Neuronal stem cell (in vitro differentiated cells): ENCODE measurements around the gene TRMT1.
A peak's percentile ranks its signal among the peaks of the same experiment; 100 is the strongest.

ENCODE experiments used
- DNase-seq: peaks from one replicate; pipeline ENCODE4 v3.0.0-alpha.2; 2013; ENCODE audit warnings: low spot score
- H2AFZ ChIP-seq: one replicate; pipeline ENCODE4 v1.6.1; 2013; ENCODE audit warnings: mild to moderate bottlenecking, low read length, inconsistent platforms
- H2AK5ac ChIP-seq: 2 replicates; pipeline ENCODE4 v1.6.1; 2013; ENCODE audit warnings: low read depth, mild to moderate bottlenecking, inconsistent platforms, low read length, moderate library complexity, mixed read lengths
- H2BK120ac ChIP-seq: 2 replicates; pipeline ENCODE4 v1.6.1; 2013; ENCODE audit warnings: low read depth, mild to moderate bottlenecking, inconsistent platforms, low read length, moderate library complexity, mixed read lengths
- H2BK12ac ChIP-seq: one replicate; pipeline ENCODE4 v1.6.1; 2013; ENCODE audit warnings: low read length, inconsistent platforms
- H2BK15ac ChIP-seq: 2 replicates; pipeline ENCODE4 v1.6.1; 2013; ENCODE audit warnings: mild to moderate bottlenecking, low read length, inconsistent platforms, mixed read lengths
- H2BK5ac ChIP-seq: one replicate; pipeline ENCODE4 v1.6.1; 2013; ENCODE audit warnings: inconsistent platforms, mild to moderate bottlenecking, low read length, moderate library complexity
- H3K14ac ChIP-seq: one replicate; pipeline ENCODE4 v1.6.1; 2013; ENCODE audit warnings: low read length, inconsistent platforms
- H3K18ac ChIP-seq: 2 replicates; pipeline ENCODE4 v1.6.1; 2013; ENCODE audit warnings: low read length, inconsistent platforms
- H3K23ac ChIP-seq: 2 replicates; pipeline ENCODE4 v1.6.1; 2013; ENCODE audit warnings: low read depth, mild to moderate bottlenecking, mixed read lengths, low read length, inconsistent platforms; ENCODE audit not compliant: poor library complexity
- H3K27ac ChIP-seq: replicated peaks from 3 replicates; pipeline ENCODE4 v1.5.1; 2013; ENCODE audit warnings: low read length, inconsistent platforms
- H3K27me3 ChIP-seq, 3 experiments: 2 replicates each; pipeline ENCODE4 v1.6.1; 2013; ENCODE audit warnings: low read length in 3 of 3, mild to moderate bottlenecking in 2 of 3, inconsistent platforms in 1 of 3, low read depth in 1 of 3, mixed read lengths in 1 of 3, moderate library complexity in 1 of 3; ENCODE audit not compliant: control insufficient read depth in 3 of 3, insufficient read depth in 3 of 3
- H3K36me3 ChIP-seq, 2 donors: replicated peaks in 1 of 2; 2 replicates each; pipeline ENCODE4 v1.6.1; 2013; ENCODE audit warnings: low read length in 2 of 2; ENCODE audit not compliant: control insufficient read depth in 2 of 2, insufficient read depth in 2 of 2
- H3K4ac ChIP-seq: 2 replicates; pipeline ENCODE4 v1.6.1; 2013; ENCODE audit warnings: inconsistent platforms, mild to moderate bottlenecking, low read length, moderate library complexity
- H3K4me1 ChIP-seq, 2 donors: 1 replicate in 1 of 2; 2 replicates in 1 of 2; pipeline ENCODE4 v1.6.1; 2013; ENCODE audit warnings: low read length in 2 of 2, low read depth in 1 of 2; ENCODE audit not compliant: control insufficient read depth in 2 of 2, insufficient read depth in 1 of 2
- H3K4me2 ChIP-seq: one replicate; pipeline ENCODE4 v1.6.1; 2013; ENCODE audit warnings: mild to moderate bottlenecking, low read length, inconsistent platforms; ENCODE audit not compliant: insufficient read depth, poor library complexity, severe bottlenecking
- H3K4me3 ChIP-seq, 2 donors: 2 replicates each; pipeline ENCODE4 v1.5.1; 2013; ENCODE audit warnings: low read length in 2 of 2, mild to moderate bottlenecking in 2 of 2, inconsistent platforms in 1 of 2, moderate library complexity in 1 of 2
- H3K79me1 ChIP-seq: one replicate; pipeline ENCODE4 v1.6.1; 2013; ENCODE audit warnings: low read depth, mild to moderate bottlenecking, inconsistent platforms, low read length, moderate library complexity
- H3K9ac ChIP-seq: one replicate; pipeline ENCODE4 v1.6.1; 2013; ENCODE audit warnings: mild to moderate bottlenecking, low read depth, low read length, inconsistent platforms; ENCODE audit not compliant: poor library complexity
- H3K9me3 ChIP-seq, 2 donors: replicated peaks in 1 of 2; 2 replicates each; pipeline versions ENCODE3 to v1.6.1; 2013; ENCODE audit warnings: low read length in 2 of 2, mild to moderate bottlenecking in 2 of 2, inconsistent platforms in 1 of 2, low read depth in 1 of 2, mixed read lengths in 1 of 2, moderate library complexity in 1 of 2; ENCODE audit not compliant: control insufficient read depth in 2 of 2, insufficient read depth in 1 of 2
- H4K8ac ChIP-seq: one replicate; pipeline ENCODE4 v1.6.1; 2013; ENCODE audit warnings: low read depth, mild to moderate bottlenecking, inconsistent platforms, low read length, moderate library complexity
- H4K91ac ChIP-seq: one replicate; pipeline ENCODE4 v1.6.1; 2013; ENCODE audit warnings: low read length, low read depth, mild to moderate bottlenecking, inconsistent platforms; ENCODE audit not compliant: poor library complexity
- whole genome bisulfite sequencing, 2 donors: extraction: QIAGEN DNeasy Blood & Tissue Kit; methylation state at CpG; one replicate each; pipeline ENCODE4 v1.1.7; 2013; ENCODE audit warnings: missing lambda C conversion rate in 2 of 2, mixed read lengths in 1 of 2; ENCODE audit not compliant: insufficient read length in 2 of 2, insufficient replicate concordance in 1 of 2; ENCODE audit errors: extremely low coverage in 2 of 2; 5-methylcytosine and 5-hydroxymethylcytosine counted together

TRMT1 gene

DNA sequence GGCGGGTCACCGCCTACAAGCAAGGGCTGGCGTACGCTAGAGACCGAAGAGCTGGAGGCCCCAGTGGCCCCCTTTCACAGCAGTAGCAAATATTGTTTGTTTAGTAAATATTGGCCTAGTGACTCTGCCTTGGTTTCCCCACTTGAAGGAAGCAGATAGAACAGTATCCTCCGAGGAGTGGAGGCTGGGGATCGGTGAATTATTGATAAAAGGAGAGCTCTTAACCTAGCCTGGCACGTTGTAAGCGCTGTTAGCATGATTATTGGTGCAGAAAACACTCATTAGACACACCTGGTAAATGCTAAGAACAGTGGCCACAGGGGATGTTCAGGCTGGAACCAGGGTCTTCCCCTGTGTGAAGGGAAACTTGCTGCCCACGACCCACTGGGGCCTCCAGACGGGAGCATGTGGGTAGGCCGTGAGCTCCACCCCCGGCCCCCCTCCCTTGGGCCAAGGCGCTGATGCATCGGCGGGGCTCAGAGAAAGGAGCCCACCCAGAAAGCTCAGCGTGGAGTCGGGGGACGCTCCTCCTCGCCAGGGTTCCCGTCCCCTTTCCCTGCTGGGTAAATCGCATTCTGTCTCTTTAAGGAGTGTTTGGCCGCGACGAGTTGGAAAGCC lies 35.9 kb upstream of the TRMT1 start:
- no peak overlapping the region for H4K91ac ChIP-seq
- peaks cover 13% of the 10 kb centered on the region for H3K79me1 ChIP-seq
- no CpG with 5 or more reads among the region's 25 CpGs for WGBS, 2 donors
- peaks cover 9 to 11% of the 10 kb centered on the region in 2 donors for H3K4me1 ChIP-seq
- H3K23ac ChIP-seq = peak overlapping the region; percentile 100
- H2AK5ac ChIP-seq = peak overlapping the region; percentile 7
- H3K4me3 ChIP-seq = peak overlapping the region; percentile 84 to 94
- H2AFZ ChIP-seq = peak overlapping the region; percentile 85
- no peak overlapping the region for H4K8ac ChIP-seq
- H2BK15ac ChIP-seq = peak overlapping the region; percentile 60
- no peak overlapping the region for H3K14ac ChIP-seq
- H3K9ac ChIP-seq = peak overlapping the region; percentile 90
- H3K18ac ChIP-seq = peak overlapping the region; percentile 92
- H3K4ac ChIP-seq = peak overlapping the region; percentile 39
- H3K36me3 ChIP-seq = peaks cover 0 to 13% of the 10 kb centered on the region in 2 donors
- H2BK5ac ChIP-seq = peak overlapping the region; percentile 98
- peak overlapping the region; percentile 43 for H2BK12ac ChIP-seq
- DNase-seq = no peak
- peak overlapping the region; percentile 98 for H3K27ac ChIP-seq
- no peaks in the 10 kb centered on the region for H3K9me3 ChIP-seq
- H3K27me3 ChIP-seq = no peaks in the 10 kb centered on the region
- H2BK120ac ChIP-seq = no peak overlapping the region
- H3K4me2 ChIP-seq = peak overlapping the region; percentile 82

DNA sequence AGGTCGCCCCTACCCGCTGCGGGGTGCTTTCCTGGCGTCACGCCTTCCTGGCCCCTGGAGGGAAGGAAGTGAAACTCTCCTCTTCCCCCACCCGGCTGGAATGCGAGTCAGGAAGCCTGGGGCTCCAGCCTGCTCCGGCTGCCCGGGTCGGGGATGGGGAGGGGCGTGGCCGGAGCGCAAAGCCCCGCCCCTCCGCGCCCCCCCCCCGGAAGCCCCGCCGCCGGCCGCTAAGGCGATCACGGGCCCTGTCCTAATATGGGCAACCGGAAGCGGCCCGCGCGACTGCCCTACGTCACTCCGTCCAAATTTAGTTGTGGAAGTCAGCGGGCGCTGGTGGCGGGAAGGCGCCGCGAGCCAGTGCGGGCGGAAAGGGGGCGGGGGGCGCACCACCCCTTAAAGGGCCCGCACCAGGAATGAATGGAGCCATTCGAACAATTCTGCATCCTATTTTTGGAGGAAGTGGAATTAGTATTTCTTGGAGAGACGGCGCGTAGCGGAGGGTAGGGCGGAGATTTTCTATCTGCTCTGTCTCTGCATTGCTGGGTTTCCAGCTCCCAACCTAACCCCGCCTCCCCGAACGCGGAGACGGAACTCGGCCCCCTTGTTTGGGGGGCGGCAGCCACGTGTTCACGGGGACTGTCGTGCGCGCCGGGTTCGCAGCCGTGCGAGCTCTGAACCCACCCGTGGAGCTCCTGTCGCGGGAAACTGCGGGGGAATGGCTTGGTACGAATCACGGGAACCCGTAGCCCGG lies 35.2 kb upstream of the TRMT1 start:
- Histone ChIP-seq H2BK12ac (peak overlapping the region; percentile 43), H3K27me3 (no peaks in the 10 kb centered on the region), H2BK5ac (peak overlapping the region; percentile 98), H4K91ac (no peak overlapping the region), H2BK15ac (peak overlapping the region; percentile 60), H3K9ac (peak overlapping the region; percentile 97), H3K36me3 (peaks cover 0 to 13% of the 10 kb centered on the region in 2 donors), H3K27ac (peak overlapping the region; percentile 98), H2AK5ac (peak overlapping the region; percentile 7), H3K14ac (no peak overlapping the region), H3K23ac (peak overlapping the region; percentile 87), H2AFZ (peak overlapping the region; percentile 85), H2BK120ac (no peak overlapping the region), H3K4ac (no peak overlapping the region), H3K4me1 (peaks cover 9 to 11% of the 10 kb centered on the region in 2 donors), H3K4me2 (peak overlapping the region; percentile 84), H3K18ac (peak overlapping the region; percentile 96), H3K4me3 (peak overlapping the region; percentile 94), H4K8ac (no peak overlapping the region), H3K9me3 (no peaks in the 10 kb centered on the region), H3K79me1 (peaks cover 13% of the 10 kb centered on the region)
- WGBS, 2 donors = no CpG with 5 or more reads among the region's 71 CpGs
- peak; percentile 97 for DNase-seq

DNA sequence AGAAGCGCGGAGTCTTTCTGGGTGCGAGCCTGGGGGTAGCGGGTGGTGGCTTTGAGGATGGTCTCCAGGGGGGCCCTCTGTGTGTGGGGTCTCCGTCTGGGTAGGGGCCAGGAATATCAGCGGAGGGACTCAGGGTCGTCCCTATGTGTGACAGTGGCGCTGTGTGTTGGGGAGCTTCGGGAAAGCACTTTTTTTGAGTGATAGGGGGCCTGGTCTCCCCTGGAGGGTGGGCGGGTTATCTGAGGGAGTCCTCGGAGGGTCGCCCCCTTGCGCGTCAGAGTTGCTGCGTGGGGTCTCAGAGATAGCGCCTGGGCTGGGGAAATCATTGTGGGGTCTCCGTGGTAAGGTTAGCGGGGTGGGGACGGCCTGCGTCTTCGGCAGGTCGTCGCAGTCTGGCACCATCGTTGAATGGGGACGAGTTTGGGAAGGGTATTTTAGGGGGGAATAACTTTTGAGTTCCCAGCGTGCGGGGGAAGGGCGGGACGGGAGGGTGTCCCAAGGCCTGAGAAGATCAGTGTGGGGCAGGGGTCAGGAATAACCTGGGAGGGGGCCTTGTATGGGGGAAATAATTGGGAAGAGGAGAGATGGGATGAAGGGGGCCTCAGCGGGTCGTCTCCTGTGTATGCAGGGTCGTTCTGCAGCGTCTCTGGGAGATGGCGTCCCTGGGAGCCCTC lies 34.5 kb upstream of the TRMT1 start:
- Histone ChIP-seq H3K4me2 (peak overlapping the region; percentile 84), H3K36me3 (peaks cover 0 to 13% of the 10 kb centered on the region in 2 donors), H2BK12ac (no peak overlapping the region), H3K9ac (peak overlapping the region; percentile 97), H3K79me1 (peaks cover 13% of the 10 kb centered on the region), H4K8ac (no peak overlapping the region), H3K18ac (peak overlapping the region; percentile 96), H2BK120ac (peak overlapping the region; percentile 38), H4K91ac (no peak overlapping the region), H2BK15ac (peak overlapping the region; percentile 83), H3K4me3 (peak overlapping the region; percentile 69 to 94), H3K4ac (peak overlapping the region; percentile 53), H2AFZ (peak overlapping the region; percentile 94), H3K9me3 (no peaks in the 10 kb centered on the region), H3K4me1 (peaks cover 5 to 9% of the 10 kb centered on the region in 2 donors), H3K27me3 (no peaks in the 10 kb centered on the region), H3K14ac (peak overlapping the region; percentile 72), H3K23ac (peak overlapping the region; percentile 60), H2AK5ac (peak overlapping the region; percentile 99), H2BK5ac (peak overlapping the region; percentile 95), H3K27ac (peak overlapping the region; percentile 81)
- WGBS, 2 donors = no CpG with 5 or more reads among the region's 34 CpGs
- DNase-seq = peak; percentile 42
